Measurements from ENCODE around the gene MIOS.
"Not testable (repeated sequence)": the region's sequence is repeated elsewhere in the genome, so short reads cannot be mapped to it uniquely, and the experiment has no call there.

The MIOS gene

GRCh38 chr7:7647495-7648036 lies 80.9 kb downstream of the MIOS start:
- no peaks in the 10 kb centered on the region for H3K4me1 ChIP-seq (ENCODE audit: insufficient read depth, low read length)

GRCh38 chr7:7650682-7651206 lies 84.1 kb downstream of the MIOS start:
- H2AFZ ChIP-seq (ENCODE audit: low read depth, low read length) = no peak overlapping the region
- H3K9me3 ChIP-seq (ENCODE audit: low read length) = peaks cover 7% of the 10 kb centered on the region
- no peaks in the 10 kb centered on the region for H3K36me3 ChIP-seq (ENCODE audit: insufficient read depth, low read length)
- no peaks in the 10 kb centered on the region for H3K4me1 ChIP-seq (ENCODE audit: insufficient read depth, low read length)
- H3K27me3 ChIP-seq (ENCODE audit: insufficient read depth, low read length) = no peaks in the 10 kb centered on the region
- no peak overlapping the region for H3K4me3 ChIP-seq (ENCODE audit: low read length)

More at GRCh38 chr7:7647495-7648036, 80.9 kb downstream of the MIOS start:
- Histone ChIP-seq H3K27me3 (ENCODE audit: insufficient read depth, low read length) (no peaks in the 10 kb centered on the region), H3K4me3 (ENCODE audit: low read length) (no peak overlapping the region), H3K36me3 (ENCODE audit: insufficient read depth, low read length) (no peaks in the 10 kb centered on the region), H2AFZ (ENCODE audit: low read depth, low read length) (no peak overlapping the region), H3K9me3 (ENCODE audit: low read length) (peaks cover 7% of the 10 kb centered on the region)

- Histone ChIP-seq H2AFZ (ENCODE audit: low read depth, low read length) (no peak overlapping the region), H3K9me3 (ENCODE audit: low read length) (peaks cover 4% of the 10 kb centered on the region), H3K27me3 (ENCODE audit: insufficient read depth, low read length) (no peaks in the 10 kb centered on the region), H3K36me3 (ENCODE audit: insufficient read depth, low read length) (no peaks in the 10 kb centered on the region), H3K4me3 (ENCODE audit: low read length) (no peak overlapping the region), H3K4me1 (ENCODE audit: insufficient read depth, low read length) (no peaks in the 10 kb centered on the region)
These were observed 84.8 kb downstream of the MIOS start for GRCh38 chr7:7651479-7651878.

GRCh38 chr7:7652798-7653540 lies 86.3 kb downstream of the MIOS start:
- Histone ChIP-seq H3K27me3 (ENCODE audit: insufficient read depth, low read length) (no peaks in the 10 kb centered on the region), H2AFZ (ENCODE audit: low read depth, low read length) (no peak overlapping the region), H3K4me1 (ENCODE audit: insufficient read depth, low read length) (no peaks in the 10 kb centered on the region), H3K9me3 (ENCODE audit: low read length) (no peaks in the 10 kb centered on the region), H3K36me3 (ENCODE audit: insufficient read depth, low read length) (no peaks in the 10 kb centered on the region), H3K4me3 (ENCODE audit: low read length) (no peak overlapping the region)

GRCh38 chr7:7653593-7654187 lies 87.0 kb downstream of the MIOS start:
- H2AFZ ChIP-seq (ENCODE audit: low read depth, low read length) = no peak overlapping the region

GRCh38 chr7:7654964-7655715 lies 88.5 kb downstream of the MIOS start:
- no peaks in the 10 kb centered on the region for H3K36me3 ChIP-seq (ENCODE audit: insufficient read depth, low read length)
- no peaks in the 10 kb centered on the region for H3K9me3 ChIP-seq (ENCODE audit: low read length)
- H3K4me1 ChIP-seq (ENCODE audit: insufficient read depth, low read length) = no peaks in the 10 kb centered on the region
- no peak overlapping the region for H2AFZ ChIP-seq (ENCODE audit: low read depth, low read length)
- H3K27me3 ChIP-seq (ENCODE audit: insufficient read depth, low read length) = no peaks in the 10 kb centered on the region
- no peak overlapping the region for H3K4me3 ChIP-seq (ENCODE audit: low read length)

More at GRCh38 chr7:7653593-7654187, 87.0 kb downstream of the MIOS start:
- Histone ChIP-seq H3K36me3 (ENCODE audit: insufficient read depth, low read length) (no peaks in the 10 kb centered on the region), H3K4me3 (ENCODE audit: low read length) (no peak overlapping the region), H3K27me3 (ENCODE audit: insufficient read depth, low read length) (no peaks in the 10 kb centered on the region), H3K4me1 (ENCODE audit: insufficient read depth, low read length) (no peaks in the 10 kb centered on the region), H3K9me3 (ENCODE audit: low read length) (no peaks in the 10 kb centered on the region)

- H2AFZ ChIP-seq (ENCODE audit: low read depth, low read length); H3K4me3 ChIP-seq (ENCODE audit: low read length); H3K9me3 ChIP-seq (ENCODE audit: low read length); H3K36me3 ChIP-seq (ENCODE audit: insufficient read depth, low read length); H3K4me1 ChIP-seq (ENCODE audit: insufficient read depth, low read length); H3K27me3 ChIP-seq (ENCODE audit: insufficient read depth, low read length): not testable (repeated sequence)
These were observed 89.8 kb downstream of the MIOS start for GRCh38 chr7:7656459-7656858.

All from neuron (in vitro differentiated cells).